A549 (cell line): Measurements from ENCODE around the gene ZER1. TPM values are rescaled to one million over a fixed set of nuclear protein-coding genes. Genes with fewer than 3 reads are reported as not detected.
A peak's percentile ranks its signal among the peaks of the same experiment; 100 is the strongest.

ENCODE experiments used
- ATAC-seq, 2 experiments: fragments of 200-7000 bp in 1 of 2; fragments of >200 bp in 1 of 2; cut with Nextera tagmentation in 1 of 2; cut with Tn5 transposase in 1 of 2; 3 replicates each; pipeline versions ENCODE4 v1.8.0 to v1.9.1; 2018 to 2020; ENCODE audit warnings: mild to moderate bottlenecking in 1 of 2, moderate library complexity in 1 of 2
- CTCF ChIA-PET: fragments of 300-600 bp; sonication (Branson Sonifier 250); formaldehyde crosslinking; extraction: SDS; loops from one replicate; lab custom pipeline; 2021; ENCODE audit warnings: antibody characterized with exemption, inconsistent platforms; lab: Yijun Ruan, JAX
- POLR2A ChIA-PET: fragments of 350-600 bp; formaldehyde crosslinking; extraction: SDS; loops from one replicate; lab custom pipeline; 2021; ENCODE audit warnings: antibody characterized with exemption, inconsistent platforms; lab: Yijun Ruan, JAX
- DNase-seq, 2 experiments: peaks; one replicate each; pipeline versions ENCODE4 v3.0.0 to v3.0.0-alpha.2; 2011 to 2016; ENCODE audit warnings: low read depth in 1 of 2, low spot score in 1 of 2
- FAIRE-seq: peaks from 2 replicates; lab custom pipeline; 2011; peaks lifted over from hg19 to GRCh38; lab: Jason Lieb, UNC
- H3K27ac ChIP-seq, 2 experiments: fragments of >200 bp; sonication (Bioruptor Twin); formaldehyde crosslinking; 3 replicates each; pipeline ENCODE4 v1.5.1; 2016 to 2017
- H3K4me1 ChIP-seq: fragments of >200 bp; sonication (Bioruptor Twin); formaldehyde crosslinking; 3 replicates; pipeline ENCODE4 v1.6.1; 2016
- H3K4me2 ChIP-seq: fragments of >200 bp; sonication (Bioruptor Twin); formaldehyde crosslinking; 3 replicates; pipeline ENCODE4 v1.6.1; 2016
- H3K4me3 ChIP-seq: fragments of >200 bp; sonication (Bioruptor Twin); formaldehyde crosslinking; 3 replicates; pipeline ENCODE4 v1.5.1; 2016
- H3K9me3 ChIP-seq: fragments of >200 bp; sonication (Bioruptor Twin); formaldehyde crosslinking; 3 replicates; pipeline ENCODE4 v1.6.1; 2016
- CHD4 ChIP-seq: fragments of 200-600 bp; sonication (generic); IDR thresholded peaks from 2 replicates; pipeline ENCODE4 v1.6.1; 2016; ENCODE audit warnings: antibody characterized with exemption, mild to moderate bottlenecking, borderline replicate concordance
- CTCF ChIP-seq: fragments of >200 bp; sonication (Bioruptor Twin); formaldehyde crosslinking; IDR thresholded peaks from 3 replicates; pipeline ENCODE4 v1.5.1; 2016
- FOSB ChIP-seq: fragments of 250-450 bp; sonication (Bioruptor Pico); IDR thresholded peaks from 2 replicates; pipeline ENCODE4 v1.5.0; 2020; ENCODE audit warnings: mild to moderate bottlenecking, moderate library complexity
- FOXS1 ChIP-seq: fragments of 250-450 bp; sonication (Bioruptor Pico); IDR thresholded peaks from 2 replicates; pipeline ENCODE4 v1.5.0; 2020; ENCODE audit warnings: mild to moderate bottlenecking, moderate library complexity
- HDAC2 ChIP-seq: fragments of 200-600 bp; sonication (generic); IDR thresholded peaks from 2 replicates; pipeline ENCODE4 v1.6.1; 2016
- JUN ChIP-seq, 2 experiments: fragments of >200 bp; sonication (Bioruptor Twin); formaldehyde crosslinking; IDR thresholded peaks; 2 replicates in 1 of 2; 3 replicates in 1 of 2; pipeline ENCODE4 v1.6.1; 2016 to 2017
- KDM1A ChIP-seq: fragments of 200-600 bp; sonication (generic); IDR thresholded peaks from 2 replicates; pipeline ENCODE4 v1.6.1; 2016; ENCODE audit warnings: low read depth, mild to moderate bottlenecking
- PBX3 ChIP-seq: IDR thresholded peaks from 2 replicates; pipeline ENCODE4 v1.6.1; 2012
- PHF8 ChIP-seq: fragments of 200-600 bp; sonication (generic); IDR thresholded peaks from 2 replicates; pipeline ENCODE4 v1.6.1; 2016; ENCODE audit warnings: low read depth, mild to moderate bottlenecking, antibody characterized with exemption, moderate library complexity, borderline replicate concordance
- POLR2A ChIP-seq: IDR thresholded peaks from 2 replicates; pipeline ENCODE4 v1.6.1; 2012; ENCODE audit warnings: mild to moderate bottlenecking, low read length
- POLR2AphosphoS2 ChIP-seq: conservative IDR thresholded peaks from 2 replicates; pipeline ENCODE4 v1.6.1; 2012; ENCODE audit warnings: low read length, improper control_type of control experiment, inconsistent platforms
- RARB ChIP-seq: fragments of 250-450 bp; sonication (Bioruptor Pico); IDR thresholded peaks from 2 replicates; pipeline ENCODE4 v1.8.0; 2021; ENCODE audit warnings: mild to moderate bottlenecking, moderate library complexity
- RCOR1 ChIP-seq: fragments of 150-350 bp; IDR thresholded peaks from 2 replicates; pipeline ENCODE4 v1.6.1; 2014; ENCODE audit warnings: antibody characterized with exemption, low read length, low read depth
- RFX5 ChIP-seq: fragments of 450-650 bp; IDR thresholded peaks from 2 replicates; pipeline ENCODE4 v1.7.1; 2014; ENCODE audit warnings: antibody characterized with exemption, mild to moderate bottlenecking, moderate library complexity
- RNF2 ChIP-seq: fragments of 200-600 bp; sonication (generic); IDR thresholded peaks from 2 replicates; pipeline ENCODE4 v1.6.1; 2016; ENCODE audit warnings: low read depth, mild to moderate bottlenecking, antibody characterized with exemption, moderate library complexity, borderline replicate concordance
- TFCP2L1 ChIP-seq: fragments of 250-450 bp; sonication (Bioruptor Pico); IDR thresholded peaks from 2 replicates; pipeline ENCODE4 v1.5.0; 2021; ENCODE audit warnings: mild to moderate bottlenecking
- WGBS: methylation state at CpG from one replicate; pipeline ENCODE4 v1.1.6; 2017; ENCODE audit errors: missing lambda C conversion rate; 5-methylcytosine and 5-hydroxymethylcytosine counted together
- polyA plus RNA-seq, 4 experiments: library from polyadenylated mRNA; depleted of rRNA in 3 of 4; stranded (reverse); fragments of >200 nt; fragmentation: RNase III in 1 of 4; extraction: RNeasy Plus Mini Kit Qiagen cat#74134 plus additional on column Dnase treatment in 1 of 4; gene quantifications; 2 replicates in 3 of 4; 3 replicates in 1 of 4; pipeline ENCODE4 v1.2.3, GENCODE V29; 2011 to 2017
- TF ChIP-seq, protein P1 (sequence below): fragments of 200-600 bp; sonication (generic); IDR thresholded peaks from 2 replicates; pipeline ENCODE4 v1.6.1; 2016; ENCODE audit warnings: antibody characterized with exemption, mild to moderate bottlenecking, moderate library complexity
- TF ChIP-seq, protein P2 (sequence below): fragments of >200 bp; sonication (Bioruptor Twin); formaldehyde crosslinking; IDR thresholded peaks from 3 replicates; pipeline ENCODE4 v1.6.1; 2016
- TF ChIP-seq, protein P3 (sequence below): IDR thresholded peaks from 2 replicates; pipeline ENCODE4 v1.6.1; 2012

ZER1 gene
- polyA plus RNA-seq, 2 of the 4 experiments (the other 2 are of a cell fraction), result 9.1 to 13.4 TPM

DNA sequence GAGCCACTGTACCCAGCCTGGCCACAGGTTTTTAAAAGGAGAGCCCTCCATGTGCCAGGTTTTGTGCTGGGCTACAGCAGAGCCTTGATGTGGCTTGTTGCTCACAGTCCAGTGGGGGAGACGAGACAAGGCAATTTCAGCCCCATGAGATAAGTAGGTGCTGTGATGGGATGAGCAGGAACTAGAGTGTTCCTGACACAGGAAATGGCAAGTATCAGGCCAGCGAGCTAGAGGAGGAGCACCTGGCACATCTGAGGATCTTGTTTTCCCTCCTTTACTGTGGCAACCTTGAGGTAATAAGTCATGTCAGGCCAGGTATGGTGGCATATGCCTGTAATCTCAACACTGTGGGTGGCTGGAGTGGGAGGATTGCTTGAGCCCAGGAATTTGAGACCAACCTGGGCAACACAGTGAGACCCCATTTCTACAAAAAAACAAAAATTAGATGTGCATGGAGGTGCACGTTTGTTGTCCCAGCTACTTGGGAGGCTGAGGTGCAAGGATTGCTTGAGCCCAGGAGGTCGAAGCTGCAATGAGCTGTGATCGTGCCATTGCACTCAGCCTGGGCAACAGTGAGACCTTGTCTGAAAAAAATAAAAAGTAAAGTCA, 44.0 kb downstream of the ZER1 start (continued):
- TF ChIP-seq CTCF (no peak), FOXS1 (CRISPR knock-in tag) (no peak), POLR2AphosphoS2 (no peak), KDM1A (no peak)
- TF ChIP-seq, protein P1, sequence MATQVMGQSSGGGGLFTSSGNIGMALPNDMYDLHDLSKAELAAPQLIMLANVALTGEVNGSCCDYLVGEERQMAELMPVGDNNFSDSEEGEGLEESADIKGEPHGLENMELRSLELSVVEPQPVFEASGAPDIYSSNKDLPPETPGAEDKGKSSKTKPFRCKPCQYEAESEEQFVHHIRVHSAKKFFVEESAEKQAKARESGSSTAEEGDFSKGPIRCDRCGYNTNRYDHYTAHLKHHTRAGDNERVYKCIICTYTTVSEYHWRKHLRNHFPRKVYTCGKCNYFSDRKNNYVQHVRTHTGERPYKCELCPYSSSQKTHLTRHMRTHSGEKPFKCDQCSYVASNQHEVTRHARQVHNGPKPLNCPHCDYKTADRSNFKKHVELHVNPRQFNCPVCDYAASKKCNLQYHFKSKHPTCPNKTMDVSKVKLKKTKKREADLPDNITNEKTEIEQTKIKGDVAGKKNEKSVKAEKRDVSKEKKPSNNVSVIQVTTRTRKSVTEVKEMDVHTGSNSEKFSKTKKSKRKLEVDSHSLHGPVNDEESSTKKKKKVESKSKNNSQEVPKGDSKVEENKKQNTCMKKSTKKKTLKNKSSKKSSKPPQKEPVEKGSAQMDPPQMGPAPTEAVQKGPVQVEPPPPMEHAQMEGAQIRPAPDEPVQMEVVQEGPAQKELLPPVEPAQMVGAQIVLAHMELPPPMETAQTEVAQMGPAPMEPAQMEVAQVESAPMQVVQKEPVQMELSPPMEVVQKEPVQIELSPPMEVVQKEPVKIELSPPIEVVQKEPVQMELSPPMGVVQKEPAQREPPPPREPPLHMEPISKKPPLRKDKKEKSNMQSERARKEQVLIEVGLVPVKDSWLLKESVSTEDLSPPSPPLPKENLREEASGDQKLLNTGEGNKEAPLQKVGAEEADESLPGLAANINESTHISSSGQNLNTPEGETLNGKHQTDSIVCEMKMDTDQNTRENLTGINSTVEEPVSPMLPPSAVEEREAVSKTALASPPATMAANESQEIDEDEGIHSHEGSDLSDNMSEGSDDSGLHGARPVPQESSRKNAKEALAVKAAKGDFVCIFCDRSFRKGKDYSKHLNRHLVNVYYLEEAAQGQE, result no peak

GRCh38 chr9:128724744-128725211, 46.9 kb downstream of the ZER1 start:
- DNase-seq (peak; percentile 83 to 91), ATAC-seq (peak; percentile 64 to 73), FAIRE-seq (no peak)
- Histone ChIP-seq H3K4me3 (peak overlapping the region; percentile 81), H3K4me2 (peak overlapping the region; percentile 93), H3K27ac (peak overlapping the region; percentile 68 to 87), H3K9me3 (no peaks in the 10 kb centered on the region), H3K4me1 (peaks cover 14% of the 10 kb centered on the region)
- 28% methylated on average over 10 of the region's 10 CpGs for WGBS
- CTCF ChIA-PET, result interaction anchor here (0.8 to 3.4 kb wide), 7 partner anchors 8 to 94 kb away, joined by 3 to 18 read pairs (median 4); partner anchors contain the start of gene ENDOG
- POLR2A ChIA-PET, result interaction anchor here (0.6 to 1.4 kb wide), 11 partner anchors 8 to 223 kb away, joined by 3 to 11 read pairs (median 4); partner anchors contain the start of genes DOLK, ENDOG, NUP188 and SET
- TF ChIP-seq POLR2A (peak; percentile 49), RARB (CRISPR knock-in tag) (no peak)

- ATAC-seq (peak; percentile 88 to 96), DNase-seq (peak; percentile 99 to 100), FAIRE-seq (no peak)
- Histone ChIP-seq H3K27ac (peak within 1 kb of the TSS; percentile 85 to 91), H3K9me3 (no peaks in the 10 kb centered on the region), H3K4me2 (peak within 1 kb of the TSS; percentile 93), H3K4me3 (peak within 1 kb of the TSS; percentile 81), H3K4me1 (peaks cover 14% of the 10 kb centered on the region)
- 2% methylated on average over 21 of the region's 68 CpGs for WGBS
- POLR2A ChIA-PET, result interaction anchor here (0.6 to 1.4 kb wide), 12 partner anchors 9 to 224 kb away, joined by 3 to 11 read pairs (median 4); partner anchors contain the start of genes DOLK, ENDOG, NUP188 and PKN3
- CTCF ChIA-PET, result interaction anchor here (0.8 to 3.4 kb wide), 7 partner anchors 9 to 94 kb away, joined by 3 to 18 read pairs (median 4); partner anchors contain the start of gene ENDOG
- peak; percentile 18; the same call in 1 of the 3 replicates for TF ChIP-seq CTCF
- TF ChIP-seq HDAC2, result peak; percentile 92
- TF ChIP-seq TFCP2L1 (CRISPR knock-in tag), result peak; percentile 78; the same call in 1 of the 2 replicates
- peak; percentile 99 for TF ChIP-seq KDM1A
- TF ChIP-seq PBX3, result peak; percentile 69; the same call in 1 of the 2 replicates
- TF ChIP-seq CHD4, result peak; percentile 99
- no peak; the same call in 1 of the 2 replicates for TF ChIP-seq RFX5
- TF ChIP-seq, protein P2, sequence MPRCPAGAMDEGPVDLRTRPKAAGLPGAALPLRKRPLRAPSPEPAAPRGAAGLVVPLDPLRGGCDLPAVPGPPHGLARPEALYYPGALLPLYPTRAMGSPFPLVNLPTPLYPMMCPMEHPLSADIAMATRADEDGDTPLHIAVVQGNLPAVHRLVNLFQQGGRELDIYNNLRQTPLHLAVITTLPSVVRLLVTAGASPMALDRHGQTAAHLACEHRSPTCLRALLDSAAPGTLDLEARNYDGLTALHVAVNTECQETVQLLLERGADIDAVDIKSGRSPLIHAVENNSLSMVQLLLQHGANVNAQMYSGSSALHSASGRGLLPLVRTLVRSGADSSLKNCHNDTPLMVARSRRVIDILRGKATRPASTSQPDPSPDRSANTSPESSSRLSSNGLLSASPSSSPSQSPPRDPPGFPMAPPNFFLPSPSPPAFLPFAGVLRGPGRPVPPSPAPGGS, result peak; percentile 85; the same call in 2 of the 3 replicates
- peak; percentile 78; the same call in 1 of the 2 replicates for TF ChIP-seq FOSB
- peak; percentile 37 to 79; a peak in 4 of 5 replicates for TF ChIP-seq JUN (IDR thresholded peaks at IDR 0.05)
- TF ChIP-seq RCOR1, result peak; percentile 95
- peak; percentile 95 for TF ChIP-seq POLR2A
- TF ChIP-seq PHF8, result peak; percentile 74; the same call in 1 of the 2 replicates
- TF ChIP-seq, protein P3, sequence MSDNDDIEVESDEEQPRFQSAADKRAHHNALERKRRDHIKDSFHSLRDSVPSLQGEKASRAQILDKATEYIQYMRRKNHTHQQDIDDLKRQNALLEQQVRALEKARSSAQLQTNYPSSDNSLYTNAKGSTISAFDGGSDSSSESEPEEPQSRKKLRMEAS, result peak; percentile 59
- TF ChIP-seq RNF2, result no peak
Observed at GRCh38 chr9:128723866-128724743, 47.6 kb downstream of the ZER1 start, which contains the start of gene ZDHHC12. ZDHHC12 (minus strand) TSS chr9:128724127; CDS start chr9:128724093, 34 bp downstream.
